Suppressor macrophage treated with lipopolysaccharide for 4 hours (primary cell): ENCODE measurements around the gene CMIP.
A peak's percentile ranks its signal among the peaks of the same experiment; 100 is the strongest.

Source experiments
- DNase-seq: peaks from one replicate; pipeline ENCODE4 v3.0.0-alpha.2; 2020

Gene CMIP

DNA sequence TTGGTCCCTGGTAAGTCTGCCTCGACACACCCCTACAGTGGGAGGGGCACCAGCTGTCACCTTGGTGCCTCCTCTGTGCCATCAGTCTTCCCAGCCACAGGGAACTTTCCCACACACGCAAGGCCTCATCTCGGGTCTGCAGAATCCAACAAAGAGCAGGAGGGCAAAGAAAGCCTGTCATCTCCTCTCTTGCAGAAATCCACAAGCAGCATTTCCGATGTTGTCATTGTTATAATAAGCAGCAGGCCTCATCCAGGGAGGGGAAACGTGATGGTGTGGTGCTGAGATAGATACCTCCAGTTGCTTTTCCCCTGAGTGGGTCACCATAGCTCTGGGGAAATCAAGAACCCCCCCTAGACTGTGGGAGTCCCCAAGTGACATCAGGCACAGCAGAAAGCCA is 110.4 kb downstream of the CMIP start:
- no peak for DNase-seq

DNA sequence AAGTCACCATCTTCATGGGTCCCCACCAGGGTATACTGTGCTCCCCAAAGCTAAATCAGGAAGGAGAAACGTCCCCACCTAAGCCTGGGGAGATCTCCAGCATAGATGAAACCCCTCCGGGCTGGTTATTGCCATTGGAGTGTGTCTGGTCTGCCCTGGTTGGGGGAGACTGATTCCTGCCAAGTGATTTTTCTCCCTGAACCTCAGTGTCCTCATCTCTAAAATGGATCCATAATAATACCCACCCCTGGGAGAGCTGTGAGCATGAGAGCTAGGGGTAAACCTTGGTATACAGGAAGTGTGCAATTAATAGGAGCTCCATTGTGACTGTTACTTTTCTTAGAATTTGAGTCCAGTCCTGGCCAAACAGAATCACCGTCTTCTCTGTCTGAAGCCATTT is 111.1 kb downstream of the CMIP start:
- DNase-seq: no peak

GRCh38 chr16:81556715-81557284 is 112.2 kb downstream of the CMIP start:
- DNase-seq: no peak

- no peak for DNase-seq
Measured at GRCh38 chr16:81558077-81558443, 113.5 kb downstream of the CMIP start.

DNA sequence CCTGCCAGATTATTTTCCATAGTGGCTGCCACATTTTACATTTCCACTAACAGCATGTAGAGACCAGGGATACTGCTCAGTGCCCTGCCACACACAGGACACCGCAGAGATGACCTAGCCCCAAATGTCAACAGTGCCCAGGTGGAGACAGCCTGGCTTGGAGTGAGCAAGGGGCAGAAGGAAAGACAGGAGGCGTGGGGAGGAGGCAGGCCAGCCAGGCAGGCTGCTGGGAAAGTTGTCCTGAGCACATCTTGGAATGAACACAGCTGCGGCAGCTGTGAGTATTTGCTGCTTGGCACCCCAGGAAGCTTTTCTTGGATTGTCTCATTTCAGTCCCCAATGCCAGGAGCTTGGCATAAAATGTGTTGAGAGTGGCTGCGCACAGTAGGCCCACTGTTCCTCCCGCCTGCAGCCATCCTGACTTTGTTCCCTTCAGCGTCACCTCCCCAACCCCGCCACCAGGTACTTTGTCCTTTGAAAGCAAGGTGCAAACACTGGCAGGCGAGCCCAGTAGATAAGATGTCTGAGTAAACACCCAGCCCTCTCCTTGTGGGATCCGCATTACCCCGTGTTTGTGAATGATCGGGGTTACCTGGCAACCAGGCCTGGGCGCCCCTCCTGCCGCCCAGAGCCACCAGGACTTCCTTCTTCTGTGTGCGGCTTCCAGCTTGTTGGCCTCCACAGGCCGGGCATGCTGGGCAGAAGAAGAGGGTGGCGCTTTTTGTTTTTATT is 114.0 kb downstream of the CMIP start:
- DNase-seq: peak; percentile 42

- DNase-seq: no peak
Measured at GRCh38 chr16:81560979-81561657, 116.5 kb downstream of the CMIP start.

DNA sequence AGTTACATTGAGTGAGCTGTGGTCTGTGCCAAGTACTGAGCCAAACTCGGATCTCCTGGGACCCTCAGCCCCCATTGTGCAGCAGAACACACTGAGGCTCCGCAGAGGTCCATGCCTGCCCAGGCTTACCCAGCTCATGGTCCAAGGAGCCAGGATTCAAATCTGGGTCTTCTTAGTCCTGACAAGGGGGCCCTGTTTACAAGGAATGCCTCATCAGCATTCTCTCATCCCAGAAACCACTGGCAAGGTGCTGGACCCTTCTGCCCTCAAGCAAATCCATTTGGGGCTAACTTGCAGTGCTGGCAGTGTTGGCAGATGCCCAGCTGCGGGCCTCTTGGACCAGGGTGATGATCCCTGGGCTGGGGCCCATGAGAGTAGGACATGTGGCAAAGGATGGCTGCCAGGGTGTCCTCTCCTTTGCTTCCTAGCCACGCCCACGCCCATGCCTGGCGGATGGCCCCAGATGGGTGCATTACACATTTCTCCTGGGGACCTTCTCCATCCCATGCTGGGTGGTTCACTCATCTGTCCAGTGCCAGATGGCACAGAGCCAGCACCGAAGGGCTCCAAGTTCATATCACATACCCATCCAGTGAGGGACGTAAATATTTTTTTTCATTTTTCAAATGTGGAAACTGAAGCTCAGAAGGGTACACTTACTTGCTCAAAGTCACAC is 117.7 kb downstream of the CMIP start:
- no peak for DNase-seq

DNA sequence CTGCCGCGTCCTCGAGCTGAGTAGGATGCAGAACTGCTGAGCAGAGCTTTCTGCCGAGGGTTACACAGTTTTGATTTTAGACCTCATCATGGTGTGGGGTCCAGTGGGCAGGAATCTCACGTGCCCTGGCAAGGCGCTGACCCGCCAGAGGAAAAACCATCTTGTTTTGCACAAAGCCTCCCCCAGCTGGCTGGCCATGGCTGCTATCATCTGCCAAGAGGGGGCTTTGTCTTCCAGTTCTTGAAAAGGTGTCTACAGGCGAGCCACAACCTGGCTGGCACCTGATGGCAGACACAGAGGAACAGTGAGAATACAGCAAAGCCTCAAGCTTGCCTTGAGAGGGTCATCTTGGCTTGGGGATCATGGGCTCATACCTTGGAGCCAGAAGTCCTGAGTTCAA is 118.3 kb downstream of the CMIP start:
- no peak for DNase-seq

DNA sequence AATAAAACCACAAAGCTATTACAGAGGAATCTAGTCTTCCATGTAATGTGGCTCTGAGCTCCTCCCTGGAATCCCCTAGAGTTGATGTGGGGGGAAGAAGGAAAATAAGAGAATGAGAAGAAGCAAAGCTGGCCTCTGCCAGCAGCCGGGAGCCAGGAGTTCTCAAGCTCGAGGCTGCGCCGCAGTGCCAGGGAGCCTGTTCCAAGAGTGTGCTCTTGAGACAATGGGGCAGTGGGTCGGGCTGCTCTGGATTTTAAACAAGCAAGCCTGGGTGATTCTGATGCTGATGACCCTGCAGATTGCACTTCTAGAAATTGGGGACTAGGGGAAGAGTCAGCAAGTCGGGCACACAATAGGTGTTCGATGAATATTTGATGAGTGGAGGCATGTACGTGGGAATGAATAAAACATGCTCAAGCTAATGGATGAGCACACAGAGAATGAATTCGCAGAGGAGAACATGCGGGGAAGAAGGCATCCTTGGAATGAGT is 119.9 kb downstream of the CMIP start:
- DNase-seq: no peak

- no peak for DNase-seq
Measured at GRCh38 chr16:81565321-81566028, 120.9 kb downstream of the CMIP start.

DNA sequence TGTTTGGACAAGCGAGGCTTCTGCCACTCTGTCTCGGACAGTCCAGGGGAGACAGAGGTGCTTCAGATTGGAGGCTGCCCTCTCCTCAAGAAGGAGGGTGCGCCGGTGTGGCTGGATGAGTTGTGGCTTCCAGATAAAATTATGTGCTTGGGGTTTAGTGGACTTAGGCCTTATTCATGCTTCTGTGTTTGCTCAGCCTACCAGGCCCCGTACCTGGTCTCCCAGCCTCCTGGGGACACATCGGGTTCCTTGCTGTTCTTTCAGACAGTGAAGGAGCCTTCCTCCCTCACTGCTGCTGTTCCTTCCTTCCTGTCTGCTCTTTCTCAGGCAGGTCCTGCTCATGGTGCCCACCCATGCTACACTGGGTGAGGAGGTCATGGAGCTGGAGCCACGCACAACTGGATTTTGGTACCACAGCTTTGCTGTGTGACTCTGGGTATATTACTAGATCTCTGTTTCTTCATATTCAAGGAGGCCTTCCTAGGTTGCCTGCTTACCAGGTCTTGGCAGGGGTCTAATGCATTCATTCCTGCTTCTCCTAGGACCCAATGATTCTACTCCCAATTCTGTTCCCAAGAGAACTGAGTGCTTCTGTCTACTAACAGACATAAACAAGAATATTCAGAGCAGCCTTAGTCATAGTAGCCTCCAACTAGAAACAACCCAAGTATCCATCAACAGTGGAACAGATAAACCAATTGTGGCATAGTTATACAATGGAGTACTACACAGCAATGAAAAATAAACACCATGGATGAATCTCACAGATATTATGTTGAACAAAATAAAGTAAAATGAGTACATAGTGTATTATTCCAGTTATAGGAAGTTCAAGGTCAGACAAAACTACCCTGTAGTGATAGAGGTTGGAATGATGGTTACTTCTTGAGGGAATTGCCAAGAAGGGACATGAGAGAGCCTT is 121.7 kb downstream of the CMIP start:
- no peak for DNase-seq

DNA sequence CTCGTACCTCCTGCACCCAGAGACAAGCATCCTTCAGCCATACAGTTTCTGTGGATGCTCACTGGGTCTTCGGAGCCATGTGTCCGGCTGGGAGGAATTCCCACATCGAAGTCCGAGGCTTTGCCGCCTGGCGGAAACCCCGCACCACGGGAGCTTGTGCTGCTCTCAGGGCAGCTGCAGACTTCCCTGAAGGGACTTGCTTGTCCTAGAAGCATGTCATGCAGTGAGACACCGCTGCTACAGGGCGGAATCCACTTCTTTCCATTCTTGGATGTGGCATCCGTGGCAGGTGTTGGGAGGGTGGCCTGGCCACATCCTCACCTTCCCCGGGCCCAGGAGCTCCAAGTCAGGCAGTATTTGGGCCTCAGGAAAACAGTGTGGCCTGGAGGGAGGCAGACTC is 122.5 kb downstream of the CMIP start:
- DNase-seq: no peak

DNA sequence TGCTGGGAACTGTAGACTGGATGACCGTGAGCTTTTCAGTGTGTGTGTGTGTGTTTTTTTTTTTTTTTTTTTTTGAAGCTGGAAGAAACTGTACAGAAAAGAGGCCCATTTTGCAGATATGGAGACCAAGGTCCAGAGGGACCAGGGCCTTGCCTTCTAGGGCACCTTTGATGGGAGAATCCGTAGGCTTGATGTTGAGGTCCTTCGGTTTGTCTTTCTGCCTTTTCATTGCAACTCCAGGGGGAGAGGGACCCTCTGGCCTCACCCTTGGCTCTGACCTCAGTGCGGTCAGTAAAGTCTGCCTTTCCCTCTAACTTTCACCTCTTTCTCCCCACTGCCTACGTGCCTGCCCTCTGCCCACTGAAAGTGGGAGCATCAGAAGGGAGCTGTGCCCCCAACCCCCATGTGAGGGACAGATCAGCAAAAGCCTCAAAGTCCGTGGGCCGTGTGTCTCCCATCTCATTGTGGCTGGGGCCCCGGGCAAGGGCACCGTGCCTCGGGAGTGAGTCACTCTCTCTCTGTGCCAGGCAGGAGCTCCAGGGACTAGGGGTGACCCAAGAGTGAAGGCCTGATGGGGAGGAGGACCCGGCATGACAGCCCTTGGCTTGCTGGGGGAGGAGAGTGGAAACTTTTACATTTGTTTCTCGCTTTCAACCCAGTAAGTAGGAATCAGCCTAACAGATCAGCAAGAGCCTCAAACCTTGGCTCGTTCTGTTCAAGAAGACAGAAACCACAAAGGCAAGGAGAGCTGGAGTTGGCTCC is 123.6 kb downstream of the CMIP start:
- DNase-seq: peak; percentile 15

DNA sequence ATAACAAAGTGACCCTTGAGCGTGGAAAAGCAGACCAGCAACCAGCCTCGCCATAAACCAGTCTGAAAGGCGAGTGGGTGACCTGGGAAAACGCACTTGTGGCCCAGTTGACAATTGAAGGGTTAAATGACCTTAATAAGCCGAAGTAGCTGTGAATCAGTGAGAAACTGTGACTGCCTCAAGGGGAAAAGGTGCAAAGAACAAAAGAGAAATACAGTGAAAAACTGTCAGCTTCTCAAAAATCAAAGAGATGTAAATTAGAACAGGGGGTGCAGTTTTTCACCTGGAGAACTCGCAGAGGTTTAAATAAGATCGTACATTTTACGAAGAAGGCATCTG is 124.1 kb downstream of the CMIP start:
- DNase-seq: no peak

DNA sequence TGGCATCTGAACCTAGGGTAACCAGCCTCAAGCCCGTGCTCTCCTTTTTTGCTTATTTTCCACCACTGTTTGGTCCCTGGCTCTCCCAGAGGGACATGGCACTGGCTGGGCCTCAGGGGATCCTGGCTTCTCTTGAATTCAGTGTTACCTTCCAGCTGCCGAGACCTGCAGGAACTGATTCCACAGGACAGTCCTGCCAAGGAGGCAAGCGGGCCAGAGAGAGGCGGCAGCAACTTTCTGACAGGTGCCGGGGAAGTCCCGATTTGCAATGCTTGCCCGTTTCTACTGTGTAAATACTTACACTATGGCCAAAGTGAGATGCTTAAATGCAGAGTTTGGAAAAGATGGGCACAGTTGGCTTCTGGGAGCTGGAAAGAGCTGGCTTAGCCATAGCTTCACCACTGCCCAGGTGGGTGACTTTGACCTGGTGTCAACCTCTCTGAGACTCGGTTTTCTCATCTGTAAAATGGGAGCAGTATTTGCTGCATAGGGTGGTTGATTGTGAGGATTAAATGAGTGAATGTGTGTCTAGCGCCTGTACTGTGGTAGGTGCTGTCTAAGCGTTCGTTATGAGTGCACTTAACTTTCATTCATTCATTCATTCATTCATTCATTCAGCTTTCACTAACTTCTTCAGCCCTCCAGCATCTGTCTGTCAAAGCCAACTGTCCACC is 124.9 kb downstream of the CMIP start:
- no peak for DNase-seq

DNA sequence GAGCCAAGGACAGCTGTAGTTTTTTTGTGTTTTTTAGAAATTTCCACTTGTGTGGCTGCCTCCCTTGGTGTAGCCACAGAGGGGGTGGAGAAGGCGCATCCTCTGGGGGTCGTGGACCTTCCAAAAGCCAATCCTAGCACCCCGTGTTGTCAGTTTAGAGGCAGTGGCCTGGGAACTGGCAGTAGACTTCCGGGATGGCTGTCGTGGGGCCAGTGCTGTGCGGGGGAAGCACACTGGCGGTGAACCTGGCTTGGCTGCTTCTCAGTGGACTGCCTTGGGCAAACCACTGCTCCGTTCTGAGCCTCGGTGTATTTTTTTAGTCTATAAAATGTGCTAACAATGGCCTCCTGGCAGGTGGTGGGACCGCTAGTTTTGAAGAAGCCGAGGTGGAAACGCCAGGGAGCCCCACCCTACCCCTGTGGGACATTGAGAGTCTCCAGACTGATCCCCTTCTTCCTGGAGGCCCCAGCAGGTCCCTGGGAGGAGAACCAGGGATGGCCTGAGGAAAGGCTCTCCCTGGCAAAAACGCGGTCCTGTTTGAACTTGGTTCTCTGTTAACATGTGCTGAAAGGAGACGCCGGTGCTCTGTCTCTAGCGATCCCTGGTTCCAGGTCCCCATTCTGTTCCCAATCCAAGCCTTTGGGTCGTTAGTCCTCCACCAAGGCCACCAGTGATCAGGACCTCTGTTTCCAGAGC is 125.7 kb downstream of the CMIP start:
- DNase-seq: no peak

- no peak for DNase-seq
Measured at GRCh38 chr16:81571175-81571574, 126.6 kb downstream of the CMIP start.

DNA sequence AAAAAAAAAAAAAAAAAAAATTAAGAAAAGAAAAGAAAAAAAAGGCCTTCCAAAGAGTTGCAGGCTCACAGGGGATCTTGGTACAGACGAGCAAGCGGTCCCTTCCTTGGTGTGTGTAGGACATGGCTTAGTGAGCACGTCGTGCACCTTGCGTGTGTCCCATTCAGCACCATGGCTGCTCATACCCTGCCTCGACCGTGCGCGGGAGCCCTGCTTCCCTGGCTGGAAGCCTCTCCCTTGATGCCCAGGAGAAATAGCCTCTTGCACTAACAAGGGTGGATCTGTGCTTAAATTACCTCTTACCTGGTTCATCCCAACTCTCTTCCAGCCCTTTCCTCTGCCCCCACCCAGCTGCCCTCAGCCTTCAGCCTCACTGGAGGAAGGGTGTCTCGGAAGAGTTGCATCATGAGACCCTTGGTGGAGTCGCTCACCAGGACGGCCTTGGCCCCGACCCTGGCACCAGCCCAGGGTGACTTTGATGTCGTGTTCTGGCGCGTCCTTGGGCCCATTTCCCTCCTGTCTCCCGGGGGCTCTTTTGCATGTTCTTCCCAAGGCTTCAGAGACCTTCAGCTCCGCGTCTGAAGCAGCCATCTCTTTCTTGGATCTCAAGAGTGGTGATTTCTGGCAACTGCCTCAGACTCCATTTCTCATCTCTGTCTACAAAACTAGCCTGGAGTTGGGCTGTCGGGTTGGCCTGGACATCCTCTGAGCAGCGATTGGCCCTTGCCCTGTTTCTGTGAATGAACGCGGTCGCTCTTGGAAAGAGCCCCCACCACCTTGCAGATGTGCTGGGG is 127.2 kb downstream of the CMIP start:
- no peak for DNase-seq
